ENCODE measurements around the gene CLCA1.

Gene CLCA1

GRCh38 chr1:86542631-86543030, 73.9 kb downstream of the CLCA1 start:
- H3K4me3 ChIP-seq (ENCODE audit: low read depth, low read length): no peak overlapping the region

- H3K4me3 ChIP-seq (ENCODE audit: low read depth, low read length): no peak within 1 kb of the TSS
These were observed 78.1 kb downstream of the CLCA1 start, which contains the start of gene CLCA4 for GRCh38 chr1:86546787-86547221. CLCA4 (plus strand) TSS chr1:86547078; CDS start chr1:86547120, 42 bp downstream.

DNA sequence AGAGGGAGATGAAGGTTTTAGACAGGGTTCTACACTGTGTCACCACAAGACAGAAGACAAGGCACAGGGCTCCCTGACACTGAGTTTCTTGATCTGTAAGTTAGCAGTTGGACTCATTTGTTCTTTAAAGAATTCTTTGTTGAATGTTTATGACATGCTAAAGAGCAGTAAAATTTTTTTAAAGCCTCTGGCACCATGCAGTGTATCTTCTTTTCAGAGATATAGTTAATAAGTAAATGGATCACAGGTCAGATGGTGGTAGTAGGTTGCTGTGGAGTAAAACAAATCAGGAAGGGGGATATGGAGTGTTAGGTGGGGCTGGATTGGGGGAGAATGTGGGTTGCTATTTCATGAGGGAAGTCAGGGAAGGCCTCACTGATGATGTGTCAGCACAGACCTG, 80.1 kb downstream of the CLCA1 start:
- H3K4me3 ChIP-seq (ENCODE audit: low read depth, low read length): no peak overlapping the region

Measured in iPS-11a (cell line).